Colonic mucosa (tissue), 4 donors: Measurements from ENCODE around the gene TBCE. TPM values are rescaled to one million over a fixed set of nuclear protein-coding genes. Genes with fewer than 3 reads are reported as not detected.
"Not testable (repeated sequence)": the region's sequence is repeated elsewhere in the genome, so short reads cannot be mapped to it uniquely, and the experiment has no call there.

Experiments
- DNase-seq: peaks from one replicate; pipeline ENCODE4 v3.0.0-alpha.2; 2020
- H3K27ac ChIP-seq: fragments of 200-600 bp; one replicate; pipeline ENCODE4 v1.8.0; 2021
- H3K27me3 ChIP-seq: fragments of 200-600 bp; one replicate; pipeline ENCODE4 v1.8.0; 2021
- H3K36me3 ChIP-seq: fragments of 200-600 bp; one replicate; pipeline ENCODE4 v1.8.0; 2021
- H3K4me1 ChIP-seq: fragments of 200-600 bp; one replicate; pipeline ENCODE4 v1.8.0; 2021; ENCODE audit warnings: mild to moderate bottlenecking
- H3K4me3 ChIP-seq: fragments of 200-600 bp; one replicate; pipeline ENCODE4 v1.8.0; 2021
- H3K9ac ChIP-seq, 2 donors: one replicate each; pipeline ENCODE4 v1.7.0; 2013; ENCODE audit warnings: control low read depth in 2 of 2, low read depth in 2 of 2, low read length in 2 of 2
- H3K9me3 ChIP-seq: fragments of 200-600 bp; one replicate; pipeline ENCODE4 v1.8.0; 2021
- intact Hi-C: fragments of 100-400 bp; cut with DNase I; formaldehyde crosslinking; loops from one replicate; pipeline ENCODE4 v1.14.1; 2022
- total RNA-seq, 2 donors: library from RNA; stranded (reverse); fragmentation: NEBNext Ultra II Directional in 1 of 2; extraction: Animal tissue kit (Norgen Biotek cat#: 25700) in 1 of 2; gene quantifications; one replicate each; pipeline ENCODE4 v1.2.1, GENCODE V29; 2021
- TF ChIP-seq, protein P1 (sequence below): fragments of 200-600 bp; IDR thresholded peaks from one replicate; pipeline ENCODE4 v1.8.0; 2022; ENCODE audit warnings: antibody characterized with exemption, mild to moderate bottlenecking
- donor health status: healthy.
- donor health status: DM: no; HTN: no; CAD: no.
- donor health status: DM: no; HTN: no; CAD: no.

Gene TBCE
- total RNA-seq, 2 donors from 2014 or later: 12.6 to 22.7 TPM

DNA sequence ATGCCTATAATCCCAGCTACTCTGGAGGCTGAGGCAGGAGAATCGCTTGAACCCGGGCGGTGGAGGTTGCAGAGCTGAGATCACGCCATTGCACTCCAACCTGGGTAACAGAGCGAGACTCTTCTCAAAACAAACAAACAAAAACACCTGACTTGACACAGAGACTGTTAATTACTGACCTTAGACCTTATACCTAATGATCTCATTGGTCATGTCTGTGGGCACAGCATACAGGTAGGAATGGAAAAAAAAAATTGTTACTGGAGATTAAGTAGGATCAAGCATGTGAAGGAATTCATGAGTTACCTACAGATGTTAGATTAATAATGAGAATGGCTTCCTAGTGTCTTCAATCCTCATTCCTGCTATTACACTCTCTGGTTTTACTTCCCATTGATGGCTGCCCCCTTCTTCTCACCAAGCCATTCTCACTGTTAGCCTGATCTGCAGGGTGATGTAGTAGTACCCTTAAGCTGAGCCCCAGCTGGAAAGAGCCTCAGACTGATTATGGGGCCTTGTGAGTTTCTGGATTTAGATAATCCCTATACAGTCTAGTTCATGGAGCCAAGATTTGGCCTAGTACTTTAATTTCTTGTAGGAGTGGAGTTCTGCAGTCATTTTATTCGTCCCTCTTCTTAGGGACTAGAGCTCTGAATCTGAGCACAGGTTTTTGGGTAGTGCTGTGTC lies 8.8 kb downstream of the TBCE start:
- intact Hi-C loops: no loop called here
- H3K4me3 ChIP-seq: no peak overlapping the region
- no peaks in the 10 kb centered on the region for H3K4me1 ChIP-seq
- H3K9me3 ChIP-seq: no peaks in the 10 kb centered on the region
- TF ChIP-seq, protein P1, sequence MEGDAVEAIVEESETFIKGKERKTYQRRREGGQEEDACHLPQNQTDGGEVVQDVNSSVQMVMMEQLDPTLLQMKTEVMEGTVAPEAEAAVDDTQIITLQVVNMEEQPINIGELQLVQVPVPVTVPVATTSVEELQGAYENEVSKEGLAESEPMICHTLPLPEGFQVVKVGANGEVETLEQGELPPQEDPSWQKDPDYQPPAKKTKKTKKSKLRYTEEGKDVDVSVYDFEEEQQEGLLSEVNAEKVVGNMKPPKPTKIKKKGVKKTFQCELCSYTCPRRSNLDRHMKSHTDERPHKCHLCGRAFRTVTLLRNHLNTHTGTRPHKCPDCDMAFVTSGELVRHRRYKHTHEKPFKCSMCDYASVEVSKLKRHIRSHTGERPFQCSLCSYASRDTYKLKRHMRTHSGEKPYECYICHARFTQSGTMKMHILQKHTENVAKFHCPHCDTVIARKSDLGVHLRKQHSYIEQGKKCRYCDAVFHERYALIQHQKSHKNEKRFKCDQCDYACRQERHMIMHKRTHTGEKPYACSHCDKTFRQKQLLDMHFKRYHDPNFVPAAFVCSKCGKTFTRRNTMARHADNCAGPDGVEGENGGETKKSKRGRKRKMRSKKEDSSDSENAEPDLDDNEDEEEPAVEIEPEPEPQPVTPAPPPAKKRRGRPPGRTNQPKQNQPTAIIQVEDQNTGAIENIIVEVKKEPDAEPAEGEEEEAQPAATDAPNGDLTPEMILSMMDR: no peak
- no peak overlapping the region for H3K9ac ChIP-seq
- no peak overlapping the region for H3K27ac ChIP-seq
- no peaks in the 10 kb centered on the region for H3K27me3 ChIP-seq
- H3K36me3 ChIP-seq: no peaks in the 10 kb centered on the region
- DNase-seq: no peak

DNA sequence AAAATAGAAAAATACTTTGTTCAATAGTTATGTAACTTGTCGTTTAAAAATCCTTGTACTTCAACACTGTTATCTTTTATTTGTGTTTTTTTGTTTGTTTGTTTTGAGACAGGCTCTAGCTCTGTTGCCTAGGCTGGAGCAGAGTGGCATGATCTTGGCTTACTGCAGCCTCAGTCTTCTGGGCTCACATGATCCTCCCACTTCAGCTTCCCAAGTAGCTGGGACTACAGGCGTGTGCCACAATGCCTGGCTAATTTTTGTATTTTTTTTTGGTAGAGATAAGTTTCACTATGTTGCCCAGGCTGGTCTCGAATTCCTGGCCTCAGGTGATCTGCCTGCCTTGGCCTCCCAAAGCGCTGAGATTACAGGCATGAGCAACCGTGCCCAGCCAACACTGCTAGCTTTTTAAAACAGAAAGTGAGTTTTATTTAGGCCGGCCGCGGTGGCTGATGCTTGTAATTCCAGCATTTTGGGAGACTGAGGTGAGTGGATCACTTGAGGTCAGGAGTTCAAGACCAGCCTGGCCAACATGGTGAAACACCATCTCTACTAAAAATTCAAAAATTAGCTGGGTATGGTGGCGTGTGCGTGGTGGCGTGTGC lies 11.0 kb downstream of the TBCE start:
- H3K27ac ChIP-seq, H3K36me3 ChIP-seq, DNase-seq, intact Hi-C loops, H3K9me3 ChIP-seq, H3K4me1 ChIP-seq, H3K4me3 ChIP-seq, H3K27me3 ChIP-seq, H3K9ac ChIP-seq: not testable (repeated sequence)

DNA sequence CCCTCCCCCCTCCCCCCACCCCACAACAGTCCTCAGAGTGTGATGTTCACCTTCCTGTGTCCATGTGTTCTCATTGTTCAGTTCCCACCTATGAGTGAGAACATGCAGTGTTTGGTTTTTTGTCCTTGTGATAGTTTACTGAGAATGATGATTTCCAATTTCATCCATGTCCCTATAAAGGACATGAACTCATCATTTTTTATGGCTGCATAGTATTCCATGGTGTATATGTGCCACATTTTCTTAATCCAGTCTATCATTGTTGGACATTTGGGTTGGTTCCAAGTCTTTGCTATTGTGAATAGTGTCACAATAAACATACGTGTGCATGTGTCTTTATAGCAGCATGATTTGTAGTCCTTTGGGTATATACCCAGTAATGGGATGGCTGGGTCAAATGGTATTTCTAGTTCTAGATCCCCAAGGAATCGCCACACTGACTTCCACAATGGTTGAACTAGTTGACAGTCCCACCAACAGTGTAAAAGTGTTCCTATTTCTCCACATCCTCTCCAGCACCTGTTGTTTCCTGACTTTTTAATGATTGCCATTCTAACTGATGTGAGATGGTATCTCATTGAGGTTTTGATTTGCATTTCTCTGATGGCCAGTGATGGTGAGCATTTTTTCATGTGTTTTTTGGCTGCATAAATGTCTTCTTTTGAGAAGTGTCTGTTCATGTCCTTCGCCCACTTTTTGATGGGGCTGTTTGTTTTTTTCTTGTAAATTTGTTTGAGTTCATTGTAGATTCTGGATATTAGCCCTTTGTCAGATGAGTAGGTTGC lies 14.9 kb downstream of the TBCE start:
- H3K4me3 ChIP-seq, H3K9ac ChIP-seq, H3K9me3 ChIP-seq, H3K27me3 ChIP-seq, intact Hi-C loops, DNase-seq, H3K36me3 ChIP-seq, H3K27ac ChIP-seq, H3K4me1 ChIP-seq: not testable (repeated sequence)

DNA sequence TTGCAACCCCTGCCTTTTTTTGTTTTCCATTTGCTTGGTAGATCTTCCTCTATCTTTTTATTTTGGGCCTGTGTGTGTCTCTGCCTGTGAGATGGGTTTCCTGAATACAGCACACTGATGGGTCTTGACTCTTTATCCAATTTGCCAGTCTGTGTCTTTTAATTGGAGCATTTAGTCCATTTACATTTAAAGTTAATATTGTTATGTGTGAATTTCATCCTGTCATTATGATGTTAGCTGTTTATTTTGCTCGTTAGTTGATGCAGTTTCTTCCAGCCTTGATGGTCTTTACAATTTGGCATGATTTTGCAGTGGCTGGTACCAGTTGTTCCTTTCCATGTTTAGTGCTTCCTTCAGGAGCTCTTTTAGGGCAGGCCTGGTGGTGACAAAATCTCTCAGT lies 18.4 kb downstream of the TBCE start:
- H3K4me3 ChIP-seq, H3K9ac ChIP-seq, H3K36me3 ChIP-seq, H3K27ac ChIP-seq, intact Hi-C loops, H3K27me3 ChIP-seq, H3K9me3 ChIP-seq, DNase-seq, H3K4me1 ChIP-seq: not testable (repeated sequence)

DNA sequence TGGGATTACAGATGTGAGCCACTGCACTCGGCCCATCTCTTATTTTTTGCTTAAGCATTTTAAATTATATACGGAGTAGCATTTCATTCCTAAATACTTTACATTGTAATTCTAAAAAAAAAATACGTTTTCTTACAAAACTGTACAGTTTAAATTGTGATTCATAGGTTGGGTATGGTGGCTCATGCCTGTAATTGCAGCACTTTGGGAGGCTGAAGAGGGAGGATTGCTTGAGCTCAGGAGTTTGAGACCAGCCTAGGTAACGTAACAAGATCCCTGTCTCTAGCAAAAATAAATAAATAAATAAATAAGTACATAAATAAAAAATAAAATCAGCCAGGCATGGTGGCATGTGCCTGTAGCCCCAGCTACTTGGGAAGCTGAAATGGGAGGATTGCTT lies 24.6 kb downstream of the TBCE start:
- Histone ChIP-seq H3K27me3 (no peaks in the 10 kb centered on the region), H3K9ac (no peak overlapping the region), H3K9me3 (no peaks in the 10 kb centered on the region), H3K27ac (no peak overlapping the region), H3K36me3 (no peaks in the 10 kb centered on the region), H3K4me3 (no peak overlapping the region), H3K4me1 (no peaks in the 10 kb centered on the region)
- TF ChIP-seq, protein P1: no peak
- intact Hi-C loops: no loop called here
- no peak for DNase-seq

DNA sequence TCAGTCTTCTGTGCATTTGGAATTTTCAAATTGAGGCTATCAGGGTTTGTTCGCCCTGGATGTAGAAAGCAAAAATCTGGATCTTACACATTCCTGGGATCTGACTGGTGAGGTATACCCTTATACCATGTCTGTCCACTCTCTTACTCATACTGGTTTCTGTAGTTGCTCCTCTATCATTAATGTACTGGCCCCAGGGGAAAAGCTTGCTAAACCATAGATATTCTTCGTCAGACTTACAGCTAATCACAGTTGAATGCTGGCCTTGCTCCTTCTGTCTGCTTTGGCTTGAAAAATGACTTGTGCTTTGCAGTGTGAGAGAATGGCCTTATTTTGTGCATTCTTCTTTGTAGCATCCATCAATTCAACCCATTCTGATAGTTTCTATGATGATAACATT lies 30.5 kb downstream of the TBCE start:
- H3K4me1 ChIP-seq: no peaks in the 10 kb centered on the region
- H3K27me3 ChIP-seq: no peaks in the 10 kb centered on the region
- H3K27ac ChIP-seq: no peak overlapping the region
- intact Hi-C loops: no loop called here
- no peak overlapping the region for H3K4me3 ChIP-seq
- no peaks in the 10 kb centered on the region for H3K36me3 ChIP-seq
- no peak overlapping the region for H3K9ac ChIP-seq
- DNase-seq: no peak
- TF ChIP-seq, protein P1: no peak
- H3K9me3 ChIP-seq: no peaks in the 10 kb centered on the region

DNA sequence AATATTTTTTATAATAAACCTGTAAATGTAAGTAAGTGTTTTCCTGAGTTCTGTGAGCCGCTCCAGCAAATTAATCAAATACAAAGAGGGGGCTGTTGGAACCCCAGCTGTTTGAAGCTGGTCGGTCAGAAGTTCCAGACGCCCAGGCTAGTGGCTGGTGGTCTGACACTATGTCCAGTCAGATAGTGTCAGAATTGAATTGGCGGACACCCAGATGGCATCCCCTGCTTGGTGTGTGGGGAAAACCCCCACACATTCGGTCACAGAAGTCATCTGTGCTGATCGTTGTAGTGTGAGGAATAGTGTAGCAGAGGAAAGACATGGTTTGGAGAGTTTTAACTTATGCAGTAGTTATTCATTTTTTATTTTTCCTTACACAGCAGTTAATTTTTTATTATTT lies 32.4 kb downstream of the TBCE start:
- intact Hi-C loops: no loop called here
- TF ChIP-seq, protein P1: no peak
- no peak overlapping the region for H3K9ac ChIP-seq
- no peak overlapping the region for H3K4me3 ChIP-seq
- no peaks in the 10 kb centered on the region for H3K4me1 ChIP-seq
- no peaks in the 10 kb centered on the region for H3K9me3 ChIP-seq
- DNase-seq: no peak
- H3K36me3 ChIP-seq: no peaks in the 10 kb centered on the region
- H3K27ac ChIP-seq: no peak overlapping the region
- H3K27me3 ChIP-seq: no peaks in the 10 kb centered on the region
